GM21515 (cell line): ENCODE measurements around the gene SCGB1C1.
"Not testable (repeated sequence)": the region's sequence is repeated elsewhere in the genome, so short reads cannot be mapped to it uniquely, and the experiment has no call there.

Experiments used
- ATAC-seq: cut with Tn5 transposase; IDR thresholded peaks from one replicate; pipeline ENCODE4 v1.9.1; 2021; ENCODE audit not compliant: unreplicated experiment

SCGB1C1 gene

DNA sequence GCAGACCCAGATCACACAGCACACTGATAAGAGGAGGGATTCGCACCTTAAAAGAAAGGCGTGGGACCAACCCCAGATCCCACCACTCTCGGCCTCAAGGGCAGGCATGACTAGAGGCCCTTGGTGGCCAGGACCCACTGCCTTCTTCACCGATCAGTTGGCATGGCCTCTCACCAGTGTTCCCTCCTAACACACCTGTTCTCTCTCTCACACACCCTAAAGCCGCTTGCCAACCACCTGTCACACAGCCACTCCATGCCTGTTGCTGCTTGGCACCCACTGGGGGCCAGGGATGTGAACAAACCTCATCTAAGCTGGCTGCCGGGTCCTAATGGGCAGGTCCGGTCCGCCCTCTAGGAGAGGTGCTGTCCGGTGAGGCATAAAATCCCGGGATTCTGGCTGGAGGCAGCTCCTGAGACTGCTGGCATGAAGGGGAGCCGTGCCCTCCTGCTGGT lies at the start of gene SCGB1C1:
Gene SCGB1C1, plus strand, starts transcription at position 405 of the 455 bp plus-strand sequence. Its CDS starts 22 bp downstream, at position 427.
- not testable (repeated sequence) for ATAC-seq

DNA sequence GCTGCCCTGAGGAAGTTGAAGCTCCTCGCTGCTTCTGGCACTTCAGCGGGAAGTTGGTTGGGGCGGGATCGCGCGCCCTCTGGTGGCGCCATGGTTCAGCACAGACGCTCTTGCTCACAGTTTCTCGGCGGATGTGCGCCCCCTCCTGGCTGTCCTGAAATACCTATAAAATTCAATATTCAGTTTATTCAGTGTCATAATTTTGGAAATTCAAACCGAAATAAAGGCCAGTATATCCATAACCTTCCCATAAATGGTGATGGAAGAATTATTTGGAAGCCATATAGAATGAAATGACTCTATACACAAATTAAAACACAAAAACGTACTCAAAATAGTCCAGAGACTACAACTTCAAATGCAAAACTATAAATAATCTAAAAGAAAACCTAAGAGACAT lies 12.6 kb upstream of the SCGB1C1 start:
- ATAC-seq, result not testable (repeated sequence)

DNA sequence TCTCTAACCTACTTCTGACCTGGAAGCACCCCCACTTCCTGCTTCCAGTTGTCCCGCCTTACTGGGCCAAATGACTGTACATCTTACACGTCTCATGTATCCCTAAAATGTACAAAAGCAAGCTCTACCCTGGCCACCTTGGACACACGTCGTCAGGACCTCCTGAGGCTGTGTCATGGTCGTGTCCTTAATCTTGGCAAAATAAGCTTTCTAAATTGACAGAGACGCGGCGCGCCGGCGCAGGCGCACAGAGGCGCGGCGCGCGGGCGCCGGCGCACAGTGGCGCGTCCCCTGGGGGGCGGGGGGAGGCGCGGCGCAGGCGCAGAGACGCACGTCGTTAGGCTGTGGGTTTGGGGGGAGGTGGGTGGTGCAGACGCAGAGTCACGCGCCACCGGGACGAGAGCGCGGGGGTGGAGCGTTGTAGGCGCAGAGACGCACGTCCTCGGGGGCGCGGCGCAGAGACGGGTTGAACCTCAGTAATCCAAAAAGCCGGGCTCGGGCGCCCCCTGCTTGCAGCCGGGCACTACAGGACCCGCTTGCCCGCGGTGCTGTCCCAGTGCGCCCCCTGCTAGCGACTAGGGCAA lies 3.6 kb upstream of the SCGB1C1 start:
- not testable (repeated sequence) for ATAC-seq

DNA sequence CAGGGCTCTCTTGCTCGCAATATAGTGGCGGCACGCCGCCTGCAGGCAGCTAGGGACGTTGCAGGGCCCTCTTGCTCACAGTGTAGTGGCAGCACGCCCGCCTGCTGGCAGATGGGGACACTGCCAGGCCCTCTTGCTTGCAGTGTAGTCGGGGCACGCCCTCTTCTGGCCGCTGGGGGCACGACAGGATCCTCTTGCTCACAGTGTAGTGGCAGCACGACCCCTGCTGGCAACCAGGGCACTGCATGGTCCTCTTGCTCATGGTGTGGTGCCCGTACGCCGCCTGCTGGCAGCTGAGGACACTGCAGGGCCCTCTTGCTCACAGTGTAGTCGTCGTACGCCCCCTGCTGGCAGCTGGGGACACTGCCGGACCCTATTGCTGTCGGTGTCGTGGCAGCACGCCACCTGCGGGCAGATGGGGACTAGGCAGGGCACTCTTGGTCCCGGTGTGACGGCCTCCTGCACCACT lies 3.0 kb upstream of the SCGB1C1 start:
- ATAC-seq, result peak; percentile 72

DNA sequence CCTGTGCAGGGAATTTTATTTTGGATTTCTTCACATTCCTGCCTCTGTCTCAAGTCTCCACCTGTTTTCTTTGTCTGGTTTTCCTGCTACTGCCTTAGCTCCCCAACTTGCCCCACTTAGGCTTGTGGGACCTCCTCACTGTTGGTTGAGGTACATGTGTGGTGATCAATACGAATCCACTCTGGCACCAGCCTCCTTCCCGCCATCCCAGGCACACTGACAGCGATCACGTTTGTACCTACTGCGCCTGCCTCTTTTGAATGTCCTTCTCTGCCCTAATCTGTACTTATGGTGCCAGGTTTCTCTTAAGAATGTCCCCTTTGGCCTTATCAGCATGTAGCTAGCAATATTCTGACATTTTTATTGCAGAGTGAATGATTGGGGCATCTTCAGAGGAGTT lies 2.3 kb upstream of the SCGB1C1 start:
- not testable (repeated sequence) for ATAC-seq

DNA sequence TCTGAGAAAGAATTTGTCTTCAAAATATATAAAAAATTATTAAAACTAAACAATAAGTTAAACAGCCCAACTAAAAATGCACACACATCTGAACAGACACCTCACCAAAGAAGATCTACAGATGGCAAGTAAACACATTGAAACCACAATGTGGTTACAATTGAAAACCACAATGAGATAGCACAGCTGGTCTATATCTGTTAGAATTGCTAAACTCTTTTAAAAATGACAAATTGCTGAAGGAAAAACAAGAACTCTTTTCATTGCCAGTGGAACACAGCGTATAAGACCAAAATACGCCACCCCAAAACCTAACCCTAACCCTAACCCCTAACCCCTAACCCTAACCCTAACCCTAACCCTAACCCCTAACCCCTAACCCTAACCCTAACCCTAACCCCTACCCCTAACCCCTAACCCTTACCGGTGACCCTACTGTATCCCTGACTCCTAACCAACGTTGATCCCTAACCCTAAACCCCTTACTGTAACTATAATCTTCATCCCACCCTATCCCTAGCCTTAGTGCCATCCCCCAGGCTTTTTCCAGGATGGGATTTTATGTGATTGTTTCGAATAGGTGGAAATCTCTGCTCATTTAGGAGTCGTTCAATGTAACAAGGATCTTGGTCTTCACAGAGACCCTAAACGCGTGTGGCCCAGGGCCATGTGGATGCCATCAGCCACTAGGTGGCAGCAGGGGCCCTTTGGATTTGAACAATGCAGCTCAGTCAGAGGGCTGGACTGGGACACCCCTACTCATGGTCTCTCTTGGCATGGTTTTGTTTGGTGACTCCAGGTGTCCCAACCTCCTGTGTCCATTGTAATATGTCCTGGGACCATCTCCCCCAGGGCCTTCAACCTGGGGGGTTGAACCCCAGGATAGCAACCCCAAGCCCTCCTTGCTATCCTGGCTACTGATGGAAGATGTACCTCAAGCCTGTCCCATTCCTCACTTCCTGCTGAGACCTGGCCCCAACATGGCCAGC lies 1.1 kb upstream of the SCGB1C1 start:
- not testable (repeated sequence) for ATAC-seq

DNA sequence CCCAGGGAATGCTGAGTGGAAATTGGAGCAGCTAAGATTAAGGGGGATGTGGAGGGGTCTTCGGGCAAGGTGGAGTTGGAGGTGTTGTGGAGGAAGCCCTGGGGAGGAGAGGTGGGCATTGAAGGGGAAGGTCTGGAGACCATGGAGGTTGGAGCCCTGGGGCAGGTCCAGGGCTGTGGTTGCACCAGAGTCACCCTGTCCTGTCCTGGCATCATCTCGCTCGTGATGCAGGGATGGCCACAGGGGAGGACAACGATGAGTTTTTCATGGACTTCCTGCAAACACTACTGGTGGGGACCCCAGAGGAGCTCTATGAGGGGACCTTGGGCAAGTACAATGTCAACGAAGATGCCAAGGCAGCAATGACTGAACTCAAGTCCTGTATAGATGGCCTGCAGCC lies 603 bp downstream of the SCGB1C1 start:
- ATAC-seq, result not testable (repeated sequence)

DNA sequence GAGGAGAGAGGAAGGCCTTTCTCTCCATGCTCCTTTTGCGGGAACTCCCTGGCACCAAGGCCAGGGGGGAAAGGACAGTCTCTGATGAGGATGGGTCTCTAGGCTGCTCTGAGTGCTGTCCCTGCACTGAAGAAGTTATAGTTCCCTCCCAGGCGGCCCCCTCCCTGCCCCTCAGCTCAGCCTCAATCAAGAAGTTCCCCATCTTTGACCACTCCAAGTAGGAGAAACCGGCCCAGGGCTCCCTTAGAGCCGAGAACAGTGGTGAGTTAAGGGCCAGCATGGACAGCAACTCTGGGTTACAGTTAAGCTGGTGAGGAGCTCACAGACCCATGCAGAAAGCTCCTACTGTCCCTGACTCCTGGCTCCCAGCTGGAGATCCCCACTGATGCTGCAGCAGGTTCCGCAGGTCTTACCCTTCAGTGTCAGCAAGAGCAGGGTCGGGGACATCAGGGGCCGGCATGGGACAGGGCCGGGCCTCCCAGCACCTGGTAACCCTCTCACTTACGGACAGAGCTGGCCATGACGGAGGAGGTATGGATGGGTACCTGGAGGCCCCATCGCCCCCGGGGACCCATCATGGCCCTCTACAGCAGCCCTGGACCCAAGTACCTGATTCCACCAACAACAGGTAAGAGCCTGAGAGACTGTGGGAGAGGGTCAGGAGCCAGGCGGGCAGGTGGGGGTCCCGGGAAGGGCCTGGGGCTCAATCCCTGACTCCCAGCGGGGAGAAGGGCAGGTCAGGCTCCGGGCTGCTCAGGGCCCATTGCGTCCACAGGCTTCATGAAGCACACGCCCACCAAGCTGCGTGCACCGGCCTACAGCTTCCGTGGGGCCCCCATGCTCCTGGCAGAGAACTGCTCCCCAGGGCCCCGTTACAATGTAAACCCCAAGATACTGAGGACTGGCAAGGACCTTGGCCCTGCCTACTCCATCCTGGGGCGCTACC lies 4.2 kb downstream of the SCGB1C1 start:
- no peak for ATAC-seq

DNA sequence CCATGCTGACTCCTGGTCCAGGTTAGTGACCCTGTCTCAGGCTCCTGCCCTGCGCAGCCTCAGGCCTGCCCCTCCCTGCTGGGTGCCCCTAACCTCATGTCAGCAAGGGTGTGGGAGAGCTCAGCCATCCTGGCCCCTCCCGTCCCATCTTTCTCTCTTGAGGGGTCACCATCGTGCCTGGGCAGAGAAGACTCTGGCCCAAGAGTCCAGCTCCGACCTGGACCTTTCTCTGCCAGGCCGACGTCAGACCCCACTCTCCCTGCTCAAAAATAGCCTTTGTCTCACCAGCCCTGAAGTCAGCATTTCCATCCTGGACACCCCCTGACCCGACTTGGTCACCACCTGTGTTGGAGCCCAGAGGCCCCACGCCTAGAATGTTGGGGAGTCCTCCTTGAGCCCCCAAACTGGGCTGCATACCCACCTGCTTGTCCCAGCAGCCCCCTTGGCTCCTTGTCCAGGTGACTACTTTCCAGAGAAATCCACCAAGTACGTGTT lies 4.9 kb downstream of the SCGB1C1 start:
- no peak for ATAC-seq

DNA sequence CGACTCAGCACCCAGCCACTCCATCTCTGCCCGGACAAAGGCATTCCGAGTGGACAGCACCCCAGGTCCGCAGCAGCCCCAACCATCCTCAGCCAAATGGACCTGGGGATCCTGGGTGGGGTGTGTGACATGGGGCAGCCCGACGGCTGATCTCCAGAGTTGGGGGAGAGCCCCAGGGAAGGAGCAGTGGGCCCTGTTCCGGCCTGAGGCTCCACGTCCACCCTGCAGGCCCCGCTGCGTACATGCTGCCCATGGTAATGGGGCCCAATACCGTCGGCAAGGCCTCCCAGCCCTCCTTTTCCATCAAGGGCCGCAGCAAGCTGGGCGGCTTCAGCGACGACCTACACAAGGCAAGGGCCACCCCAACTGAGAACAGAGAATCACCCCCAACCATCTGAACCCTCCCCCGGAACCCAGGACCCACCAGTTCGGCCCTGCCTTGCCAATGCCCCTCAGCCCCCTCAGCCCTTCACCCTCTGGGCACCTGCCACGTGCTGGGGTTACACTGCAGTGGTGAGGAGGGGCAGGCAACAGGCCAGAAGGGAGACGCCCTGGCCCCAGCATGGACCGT lies 5.4 kb downstream of the SCGB1C1 start:
- ATAC-seq, result no peak

DNA sequence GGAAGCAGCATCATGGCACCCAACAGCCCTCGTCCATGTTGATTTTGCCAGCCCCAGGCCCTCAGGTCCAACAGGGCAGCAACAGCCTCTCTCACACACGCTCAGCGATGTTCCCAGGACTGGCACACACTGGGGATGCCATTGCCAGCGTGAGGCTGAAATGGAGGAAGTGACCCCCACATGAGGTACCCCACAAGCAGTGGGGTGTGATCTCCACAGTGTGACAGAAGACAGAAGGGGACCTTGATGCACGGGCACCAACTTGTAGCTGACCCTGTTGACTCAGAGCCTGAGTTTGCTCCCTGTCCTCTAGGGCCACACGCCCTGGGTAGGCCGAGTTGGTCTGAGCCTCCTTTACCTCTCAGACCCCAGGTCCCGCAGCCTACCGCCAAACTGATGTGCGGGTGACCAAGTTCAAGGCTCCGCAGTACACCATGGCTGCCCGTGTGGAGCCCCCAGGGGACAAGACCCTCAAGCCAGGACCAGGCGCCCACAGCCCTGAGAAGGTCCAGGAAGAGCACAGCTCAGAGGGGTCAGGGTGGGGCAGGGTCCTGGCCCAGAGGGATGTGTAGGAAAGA lies 6.2 kb downstream of the SCGB1C1 start:
- no peak for ATAC-seq

DNA sequence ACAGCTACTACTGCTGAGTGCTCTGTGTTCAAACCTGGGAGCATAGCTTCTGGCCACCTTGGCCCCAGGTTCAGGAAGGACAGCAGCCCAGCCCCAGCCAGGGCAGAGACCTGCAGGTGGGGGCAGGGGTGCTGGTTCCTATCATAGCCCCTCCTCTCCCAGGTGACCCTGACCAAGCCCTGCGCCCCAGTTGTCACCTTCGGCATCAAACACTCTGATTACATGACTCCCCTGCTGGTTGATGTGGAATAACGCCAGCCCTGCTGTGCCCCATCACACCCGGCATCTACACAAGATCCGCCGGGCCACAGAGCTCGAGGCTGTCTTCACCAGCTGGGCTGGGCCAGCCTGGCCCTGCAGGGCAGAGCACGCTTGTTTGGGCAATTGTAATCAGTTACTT lies 6.9 kb downstream of the SCGB1C1 start:
- no peak for ATAC-seq

DNA sequence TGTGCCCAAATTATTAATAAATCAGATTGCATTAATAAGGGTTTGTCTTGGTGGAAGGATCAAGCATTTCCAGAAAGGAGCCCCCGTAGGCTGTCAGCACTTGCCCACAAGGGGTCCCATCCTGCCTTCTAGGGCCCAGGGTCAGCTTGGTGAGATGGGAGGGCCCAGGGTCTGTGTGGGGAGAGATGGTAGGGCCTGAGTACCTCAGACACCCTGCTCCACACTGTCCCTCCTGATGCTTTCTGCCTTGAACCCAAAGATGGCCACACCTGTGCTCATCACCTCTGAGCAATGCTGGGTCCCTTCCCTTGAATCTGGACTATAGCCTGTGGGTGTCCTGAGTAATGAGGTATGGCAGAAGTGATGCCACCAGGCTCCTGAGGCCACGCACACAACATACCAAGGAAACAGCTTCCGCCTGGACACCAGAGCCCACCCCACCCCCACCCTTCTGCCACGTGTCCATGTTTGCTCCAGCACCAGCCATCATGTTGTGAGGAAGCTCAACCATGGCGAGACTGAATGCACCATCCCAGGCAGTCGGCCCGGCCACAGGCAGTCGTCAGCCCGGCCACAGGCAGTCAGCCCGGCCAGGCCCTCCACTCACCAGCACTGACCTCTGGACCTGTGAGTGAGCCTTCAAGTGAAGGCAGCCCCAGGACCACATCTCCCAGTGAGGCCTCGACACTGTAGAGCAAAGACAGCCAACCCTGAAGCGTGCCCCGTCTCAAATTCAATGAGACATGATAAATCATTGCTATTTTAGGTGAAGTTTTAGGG lies 7.5 kb downstream of the SCGB1C1 start:
- no peak for ATAC-seq

DNA sequence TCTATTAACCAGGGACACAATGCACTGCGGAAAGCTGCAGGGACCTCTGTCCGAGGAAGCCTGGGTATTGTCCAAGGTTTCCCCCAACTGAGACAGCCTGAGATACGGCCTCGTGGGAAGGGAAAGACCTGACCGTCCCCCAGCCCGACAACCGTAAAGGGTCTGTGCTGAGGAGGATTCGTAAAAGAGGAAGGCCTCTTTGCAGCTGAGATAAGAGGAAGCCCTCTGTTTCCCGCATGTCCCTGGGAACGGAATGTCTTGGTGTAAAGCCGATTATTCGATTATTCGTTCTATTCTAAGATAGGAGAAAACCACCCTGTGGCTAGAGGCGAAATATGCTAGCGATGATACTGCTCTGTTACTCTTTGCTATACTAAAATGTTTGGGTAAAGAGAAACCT lies 9.1 kb downstream of the SCGB1C1 start:
- ATAC-seq, result no peak

DNA sequence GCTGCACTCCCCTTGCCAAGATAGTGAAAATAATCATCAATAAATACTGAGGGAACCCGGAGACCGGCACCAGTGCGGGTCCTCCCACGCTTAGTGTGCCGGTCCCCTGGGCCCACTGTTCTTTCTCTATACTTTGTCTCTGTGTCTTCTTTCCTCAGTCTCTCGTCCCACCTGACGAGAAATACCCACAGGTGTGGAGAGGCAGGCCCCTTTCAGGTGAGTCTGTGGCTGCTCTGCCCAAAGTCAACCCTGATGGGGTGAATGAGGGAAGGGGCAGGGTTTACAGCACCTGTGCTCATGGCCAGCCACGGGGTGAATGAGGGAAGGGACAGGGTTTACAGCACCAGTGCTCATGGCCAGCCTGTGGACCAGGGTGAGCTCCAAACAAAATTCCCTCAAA lies 9.6 kb downstream of the SCGB1C1 start:
- ATAC-seq, result no peak

DNA sequence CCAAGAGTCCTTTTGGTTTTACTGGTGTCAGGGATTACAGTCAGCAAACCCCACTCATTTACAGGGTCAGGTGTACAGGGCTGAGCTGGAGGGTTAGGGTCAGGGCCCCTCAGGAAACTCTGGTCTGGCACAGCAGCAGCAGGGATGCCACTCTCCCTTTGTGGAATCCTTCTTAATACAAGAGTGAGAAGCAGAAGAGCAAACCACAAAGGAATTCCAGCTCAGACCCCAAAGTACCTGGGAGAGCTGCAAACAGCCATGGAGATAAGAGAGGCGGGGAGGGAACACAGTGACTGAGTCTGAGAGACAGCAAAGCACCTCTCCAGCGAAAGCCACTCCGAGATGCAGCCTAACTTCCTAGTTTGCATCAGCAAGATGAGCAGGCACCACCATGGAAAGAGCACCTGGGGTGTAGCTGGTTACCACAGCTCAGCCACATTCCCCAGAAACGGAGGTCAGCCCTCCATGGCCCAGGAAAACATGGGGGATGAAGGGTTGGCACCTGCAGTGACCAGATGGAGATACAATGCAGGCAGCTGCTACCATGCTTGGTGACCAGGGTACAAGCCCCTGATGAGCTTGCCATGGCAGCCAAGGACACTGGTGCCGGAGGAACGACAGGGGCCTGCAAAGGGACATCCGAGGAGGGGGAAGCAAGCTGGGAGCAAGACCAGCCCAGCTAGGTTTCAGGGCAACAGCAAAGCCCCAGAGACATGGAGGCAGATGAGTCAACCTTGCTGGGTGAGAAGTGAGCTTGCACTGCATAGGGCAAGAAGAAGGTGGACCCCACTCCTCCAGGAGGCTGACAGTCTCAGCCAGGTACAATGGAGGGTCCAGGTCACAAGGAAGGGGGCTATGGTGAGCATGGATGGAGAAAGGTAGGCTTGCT lies 10.4 kb downstream of the SCGB1C1 start:
- no peak for ATAC-seq

DNA sequence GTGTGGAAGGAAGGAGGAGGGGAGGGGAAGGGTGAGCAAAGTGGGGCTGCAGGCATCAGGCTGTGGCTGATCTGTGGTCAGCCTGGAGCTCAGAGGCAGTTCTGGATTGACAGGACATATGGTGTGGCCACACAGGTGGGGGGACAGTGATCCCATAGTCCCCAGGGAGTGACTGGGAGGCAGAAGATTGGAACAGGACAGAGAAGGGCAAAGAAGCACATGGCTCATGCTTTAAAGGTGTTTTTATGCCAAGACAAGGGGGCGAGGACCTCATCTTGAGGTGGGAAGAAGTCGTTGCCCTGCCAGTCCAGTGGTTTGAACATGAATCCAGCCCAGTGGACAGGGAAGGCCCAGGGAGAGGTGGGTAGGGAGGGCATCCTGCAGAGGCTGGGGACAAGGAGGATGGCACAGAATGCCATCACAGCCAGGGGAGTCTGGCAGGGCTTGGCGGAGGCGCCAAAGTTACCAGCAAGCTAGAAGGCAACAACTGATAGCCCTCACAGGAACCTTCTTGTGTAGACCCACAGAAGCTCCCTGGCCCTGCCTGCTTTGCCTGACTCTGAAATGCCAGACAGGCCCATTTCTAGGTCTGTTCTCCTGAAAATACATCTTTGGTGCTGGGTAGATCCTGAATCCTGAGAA lies 11.2 kb downstream of the SCGB1C1 start:
- ATAC-seq, result no peak
